Breast epithelium (tissue), 3 donors: ENCODE results near the gene VEZT.

Source experiments
- POLR2AphosphoS5 ChIP-seq, 3 donors: sonication (generic); formaldehyde crosslinking; IDR thresholded peaks; one replicate each; pipeline ENCODE4 v1.6.1; 2017; ENCODE audit warnings: antibody characterized with exemption in 3 of 3
- TF ChIP-seq, protein P1 (sequence below), 3 donors: fragments of 450-650 bp; IDR thresholded peaks; one replicate each; pipeline ENCODE4 v1.5.1; 2016 to 2017; ENCODE audit warnings: antibody characterized with exemption in 3 of 3, mild to moderate bottlenecking in 3 of 3, moderate library complexity in 3 of 3

- TF ChIP-seq, protein P1, sequence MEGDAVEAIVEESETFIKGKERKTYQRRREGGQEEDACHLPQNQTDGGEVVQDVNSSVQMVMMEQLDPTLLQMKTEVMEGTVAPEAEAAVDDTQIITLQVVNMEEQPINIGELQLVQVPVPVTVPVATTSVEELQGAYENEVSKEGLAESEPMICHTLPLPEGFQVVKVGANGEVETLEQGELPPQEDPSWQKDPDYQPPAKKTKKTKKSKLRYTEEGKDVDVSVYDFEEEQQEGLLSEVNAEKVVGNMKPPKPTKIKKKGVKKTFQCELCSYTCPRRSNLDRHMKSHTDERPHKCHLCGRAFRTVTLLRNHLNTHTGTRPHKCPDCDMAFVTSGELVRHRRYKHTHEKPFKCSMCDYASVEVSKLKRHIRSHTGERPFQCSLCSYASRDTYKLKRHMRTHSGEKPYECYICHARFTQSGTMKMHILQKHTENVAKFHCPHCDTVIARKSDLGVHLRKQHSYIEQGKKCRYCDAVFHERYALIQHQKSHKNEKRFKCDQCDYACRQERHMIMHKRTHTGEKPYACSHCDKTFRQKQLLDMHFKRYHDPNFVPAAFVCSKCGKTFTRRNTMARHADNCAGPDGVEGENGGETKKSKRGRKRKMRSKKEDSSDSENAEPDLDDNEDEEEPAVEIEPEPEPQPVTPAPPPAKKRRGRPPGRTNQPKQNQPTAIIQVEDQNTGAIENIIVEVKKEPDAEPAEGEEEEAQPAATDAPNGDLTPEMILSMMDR (IDR thresholded peaks at IDR 0.05): no peak
- no peak for TF ChIP-seq POLR2AphosphoS5 (IDR thresholded peaks at IDR 0.05)
These were observed 835 bp downstream of the VEZT start for GRCh38 chr12:95218150-95219133.
